ENCODE results near the gene ERGIC1. TPM values are rescaled to one million over a fixed set of nuclear protein-coding genes. Genes with fewer than 3 reads are reported as not detected.

ERGIC1 gene
- total and polyA plus RNA-seq, 2 of the 8 experiments (the other 6 are each of a cell fraction or from before 2014, with no cell fraction given), result 95.3 to 106 TPM

GRCh38 chr5:172827841-172828240, 6.2 kb upstream of the ERGIC1 start (continued):
- TF ChIP-seq HDAC6 (IDR thresholded peaks at IDR 0.05; ENCODE audit: low read depth, low read length) (no peak), BACH1 (IDR thresholded peaks at IDR 0.05; ENCODE audit: low read length) (no peak), SUZ12 (IDR thresholded peaks at IDR 0.05; ENCODE audit: low read length) (no peak), TEAD4 (IDR thresholded peaks at IDR 0.05; ENCODE audit: low read depth, low read length) (no peak), GTF2F1 (IDR thresholded peaks at IDR 0.05; ENCODE audit: borderline replicate concordance, low read depth, low read length) (no peak)
